NCI-H82 treated with DMSO at 0.1 percent for 48 hours (cell line): ENCODE data around the gene NMNAT2.
"Not testable (repeated sequence)": the region's sequence is repeated elsewhere in the genome, so short reads cannot be mapped to it uniquely, and the experiment has no call there.

Experiments
- DNase-seq: peaks from one replicate; lab custom pipeline; 2025; ENCODE audit not compliant: unreplicated experiment; lab: John Stamatoyannopoulos, UW

The NMNAT2 gene

GRCh38 chr1:183267646-183268431 lies 150.3 kb downstream of the NMNAT2 start:
- no peak for DNase-seq

GRCh38 chr1:183263886-183264602 lies 154.1 kb downstream of the NMNAT2 start:
- DNase-seq, result no peak

GRCh38 chr1:183262628-183263200 lies 155.5 kb downstream of the NMNAT2 start:
- no peak for DNase-seq

GRCh38 chr1:183259924-183260323 lies 158.3 kb downstream of the NMNAT2 start:
- no peak for DNase-seq

GRCh38 chr1:183255073-183255472 lies 163.1 kb downstream of the NMNAT2 start:
- DNase-seq, result no peak

GRCh38 chr1:183251959-183252450 lies 166.2 kb downstream of the NMNAT2 start:
- no peak for DNase-seq

GRCh38 chr1:183251101-183251958 lies 166.8 kb downstream of the NMNAT2 start:
- no peak for DNase-seq

GRCh38 chr1:183249941-183250452 lies 168.2 kb downstream of the NMNAT2 start:
- no peak for DNase-seq

- DNase-seq, result no peak
Measured at GRCh38 chr1:183248989-183249691, 169.0 kb downstream of the NMNAT2 start.

- no peak for DNase-seq
Measured at GRCh38 chr1:183247931-183248330, 170.2 kb downstream of the NMNAT2 start.

GRCh38 chr1:183247484-183247883 lies 170.7 kb downstream of the NMNAT2 start:
- no peak for DNase-seq

GRCh38 chr1:183247066-183247465 lies 171.1 kb downstream of the NMNAT2 start:
- DNase-seq, result no peak

- no peak for DNase-seq
Measured at GRCh38 chr1:183246436-183246835, 171.7 kb downstream of the NMNAT2 start.

- no peak for DNase-seq
Measured at GRCh38 chr1:183245357-183245756, 172.8 kb downstream of the NMNAT2 start.

GRCh38 chr1:183244466-183244865 lies 173.7 kb downstream of the NMNAT2 start:
- no peak for DNase-seq

- DNase-seq, result no peak
Measured at GRCh38 chr1:183243161-183244050, 174.8 kb downstream of the NMNAT2 start.

GRCh38 chr1:183242556-183242955 lies 175.6 kb downstream of the NMNAT2 start:
- no peak for DNase-seq

- DNase-seq, result no peak
Measured at GRCh38 chr1:183241471-183241870, 176.7 kb downstream of the NMNAT2 start.

GRCh38 chr1:183240853-183241252 lies 177.3 kb downstream of the NMNAT2 start:
- DNase-seq, result not testable (repeated sequence)
